H1 (cell line): ENCODE data around the gene MT1F. TPM values are rescaled to one million over a fixed set of nuclear protein-coding genes. Genes with fewer than 3 reads are reported as not detected.

Source experiments
- CTCF ChIA-PET: fragments of 300-600 bp; sonication (Branson Sonifier 250); formaldehyde crosslinking; loops from one replicate; lab custom pipeline; 2021; ENCODE audit not compliant: partially characterized antibody; lab: Charles Lee
- POLR2A ChIA-PET: fragments of 300-600 bp; sonication (Branson Sonifier 250); formaldehyde crosslinking; loops from one replicate; lab custom pipeline; 2021; ENCODE audit warnings: inconsistent platforms; ENCODE audit not compliant: partially characterized antibody; lab: Charles Lee
- DNase-seq, 2 experiments: peaks; one replicate each; pipeline versions ENCODE4 v3.0.0 to v3.0.0-alpha.2; 2010 to 2022; ENCODE audit warnings: low spot score in 2 of 2, low read depth in 1 of 2, mixed read lengths in 1 of 2
- FAIRE-seq: peaks from 2 replicates; lab custom pipeline; 2011; peaks lifted over from hg19 to GRCh38; lab: Jason Lieb, UNC
- H2AFZ ChIP-seq: 2 replicates; pipeline ENCODE4 v1.8.1; 2012; ENCODE audit warnings: low read length, inconsistent platforms
- H2AK5ac ChIP-seq: 2 replicates; pipeline ENCODE4 v1.6.1; 2013; ENCODE audit warnings: low read depth, low read length
- H2BK120ac ChIP-seq: replicated peaks from 2 replicates; pipeline ENCODE3; 2013; ENCODE audit warnings: low read depth, low read length, inconsistent platforms
- H2BK12ac ChIP-seq: 2 replicates; pipeline ENCODE4 v1.6.1; 2013; ENCODE audit warnings: low read depth, low read length
- H2BK15ac ChIP-seq: 2 replicates; pipeline ENCODE4 v1.6.1; 2013; ENCODE audit warnings: low read length
- H2BK20ac ChIP-seq: 2 replicates; pipeline ENCODE4 v1.6.1; 2013; ENCODE audit warnings: low read length
- H2BK5ac ChIP-seq: 2 replicates; pipeline ENCODE4 v1.6.1; 2013; ENCODE audit warnings: low read depth, low read length
- H3K14ac ChIP-seq: 2 replicates; pipeline ENCODE4 v1.6.1; 2013; ENCODE audit warnings: inconsistent platforms; ENCODE audit not compliant: insufficient read length
- H3K18ac ChIP-seq: 2 replicates; pipeline ENCODE4 v1.6.1; 2013; ENCODE audit warnings: low read length; ENCODE audit errors: extremely low read depth
- H3K23ac ChIP-seq: 2 replicates; pipeline ENCODE4 v1.6.1; 2013; ENCODE audit warnings: inconsistent platforms; ENCODE audit not compliant: insufficient read length
- H3K23me2 ChIP-seq: 2 replicates; pipeline ENCODE4 v1.6.1; 2013; ENCODE audit warnings: low read depth, low read length
- H3K27ac ChIP-seq: 2 replicates; pipeline ENCODE4 v1.6.1; 2011; ENCODE audit warnings: low read depth, low read length, inconsistent platforms
- H3K27me3 ChIP-seq, 4 experiments: replicated peaks in 1 of 4; 1 replicate in 1 of 4; 2 replicates in 3 of 4; pipeline versions ENCODE4 v1.6.1 to v1.8.1; 2011 to 2013; ENCODE audit warnings: low read length in 3 of 4, mild to moderate bottlenecking in 3 of 4, inconsistent platforms in 2 of 4, mixed read lengths in 2 of 4, moderate library complexity in 1 of 4; ENCODE audit not compliant: control insufficient read depth in 3 of 4, insufficient read depth in 3 of 4; ENCODE audit errors: extremely low read depth in 1 of 4
- H3K36me3 ChIP-seq, 4 experiments: 2 replicates each; pipeline versions ENCODE4 v1.6.1 to v1.8.1; 2011 to 2013; ENCODE audit warnings: mild to moderate bottlenecking in 4 of 4, low read length in 3 of 4, moderate library complexity in 2 of 4, control low read depth in 1 of 4, inconsistent platforms in 1 of 4; ENCODE audit not compliant: insufficient read depth in 4 of 4, control insufficient read depth in 2 of 4
- H3K4ac ChIP-seq: replicated peaks from 2 replicates; pipeline ENCODE3; 2013; ENCODE audit warnings: low read length, low read depth, mixed read lengths, inconsistent platforms; ENCODE audit not compliant: insufficient read length
- H3K4me1 ChIP-seq, 4 experiments: replicated peaks in 1 of 4; 1 replicate in 1 of 4; 2 replicates in 3 of 4; pipeline versions ENCODE4 v1.6.1 to v1.8.1; 2011 to 2013; ENCODE audit warnings: low read length in 3 of 4, inconsistent platforms in 2 of 4, mixed read lengths in 1 of 4; ENCODE audit not compliant: insufficient read depth in 4 of 4, control insufficient read depth in 3 of 4
- H3K4me2 ChIP-seq, 2 experiments: 2 replicates each; pipeline versions ENCODE4 v1.6.1 to v1.8.1; 2011 to 2013; ENCODE audit warnings: low read depth in 2 of 2, low read length in 2 of 2, control low read depth in 1 of 2, inconsistent platforms in 1 of 2, mild to moderate bottlenecking in 1 of 2; ENCODE audit not compliant: insufficient read depth in 1 of 2
- H3K4me3 ChIP-seq, 4 experiments: fragments of 200-600, 300-600 bp in 1 of 4; sonication (generic), shearing (Covaris generic), sonication (Bioruptor Twin) in 1 of 4; 2 replicates each; pipeline versions ENCODE4 v1.5.1 to v1.8.1; 2011 to 2016; ENCODE audit warnings: low read length in 4 of 4, low read depth in 3 of 4, control low read depth in 2 of 4, inconsistent platforms in 2 of 4, mild to moderate bottlenecking in 2 of 4, mixed read lengths in 1 of 4, moderate library complexity in 1 of 4; ENCODE audit not compliant: insufficient read depth in 2 of 4; ENCODE audit errors: extremely low read depth in 1 of 4
- H3K56ac ChIP-seq: replicated peaks from 2 replicates; pipeline ENCODE3; 2013; ENCODE audit warnings: low read depth, mild to moderate bottlenecking, mixed read lengths, low read length, inconsistent platforms; ENCODE audit not compliant: insufficient read length
- H3K79me1 ChIP-seq: 2 replicates; pipeline ENCODE4 v1.6.1; 2013; ENCODE audit warnings: low read depth, low read length, control low read depth
- H3K79me2 ChIP-seq, 2 experiments: 2 replicates each; pipeline versions ENCODE4 v1.6.1 to v1.8.1; 2012 to 2013; ENCODE audit warnings: low read length in 2 of 2, mild to moderate bottlenecking in 2 of 2, inconsistent platforms in 1 of 2; ENCODE audit not compliant: insufficient read depth in 2 of 2, control insufficient read depth in 1 of 2
- H3K9ac ChIP-seq, 4 experiments: replicated peaks in 1 of 4; 1 replicate in 1 of 4; 2 replicates in 3 of 4; pipeline versions ENCODE4 v1.6.1 to v1.8.1; 2011 to 2013; ENCODE audit warnings: low read depth in 3 of 4, low read length in 3 of 4, control low read depth in 2 of 4, mild to moderate bottlenecking in 2 of 4, moderate library complexity in 2 of 4, inconsistent platforms in 1 of 4; ENCODE audit errors: extremely low read depth in 1 of 4
- H3K9me3 ChIP-seq, 2 experiments: 2 replicates each; pipeline versions ENCODE4 v1.6.1 to v1.8.1; 2012 to 2013; ENCODE audit warnings: mild to moderate bottlenecking in 2 of 2, moderate library complexity in 2 of 2, control low read depth in 1 of 2, inconsistent platforms in 1 of 2, low read depth in 1 of 2, low read length in 1 of 2, mixed read lengths in 1 of 2; ENCODE audit not compliant: insufficient read depth in 2 of 2
- H4K20me1 ChIP-seq, 2 experiments: replicated peaks in 1 of 2; 2 replicates each; pipeline versions ENCODE3 to v1.8.1; 2011 to 2013; ENCODE audit warnings: inconsistent platforms in 2 of 2, low read length in 2 of 2, mild to moderate bottlenecking in 1 of 2; ENCODE audit not compliant: insufficient read depth in 2 of 2, control insufficient read depth in 1 of 2
- H4K5ac ChIP-seq: 2 replicates; pipeline ENCODE4 v1.6.1; 2013; ENCODE audit warnings: low read length, low read depth, mixed read lengths, inconsistent platforms; ENCODE audit not compliant: insufficient read length
- H4K8ac ChIP-seq: 2 replicates; pipeline ENCODE4 v1.8.0; 2013; ENCODE audit warnings: mild to moderate bottlenecking, moderate library complexity, low read length, inconsistent platforms; ENCODE audit not compliant: insufficient read depth; ENCODE audit errors: extremely low read depth
- H4K91ac ChIP-seq: replicated peaks from 2 replicates; pipeline ENCODE3; 2013; ENCODE audit warnings: low read length, mixed read lengths, inconsistent platforms; ENCODE audit not compliant: insufficient read length
- BRCA1 ChIP-seq: IDR thresholded peaks from 2 replicates; pipeline ENCODE4 v1.6.1; 2012; ENCODE audit warnings: low read depth, low read length, improper control_type of control experiment
- FOSL1 ChIP-seq: IDR thresholded peaks from 2 replicates; pipeline ENCODE4 v1.6.1; 2011; ENCODE audit warnings: mild to moderate bottlenecking, low read depth, low read length, moderate library complexity; ENCODE audit not compliant: insufficient read depth
- GABPA ChIP-seq: IDR thresholded peaks from 2 replicates; pipeline ENCODE4 v1.6.1; 2011; ENCODE audit warnings: mild to moderate bottlenecking, low read length, moderate library complexity, borderline replicate concordance; ENCODE audit not compliant: insufficient read depth
- HDAC2 ChIP-seq, 2 experiments: fragments of 300-600 bp in 1 of 2; sonication (generic) in 1 of 2; IDR thresholded peaks; 2 replicates each; pipeline ENCODE4 v1.6.1; 2011 to 2012; ENCODE audit warnings: low read depth in 2 of 2, low read length in 2 of 2, mild to moderate bottlenecking in 2 of 2, moderate library complexity in 2 of 2, borderline replicate concordance in 1 of 2, inconsistent platforms in 1 of 2
- JUN ChIP-seq: IDR thresholded peaks from 2 replicates; pipeline ENCODE4 v1.6.1; 2011; ENCODE audit warnings: low read depth, mild to moderate bottlenecking, improper control_type of control experiment, low read length
- KDM4A ChIP-seq: IDR thresholded peaks from one replicate; pipeline ENCODE4 v1.7.1; 2012; ENCODE audit warnings: low read depth, mild to moderate bottlenecking, moderate library complexity, low read length, inconsistent platforms; ENCODE audit not compliant: severe bottlenecking
- SP2 ChIP-seq: IDR thresholded peaks from 2 replicates; pipeline ENCODE4 v1.6.1; 2012; ENCODE audit warnings: mild to moderate bottlenecking, low read length, inconsistent platforms
- SRF ChIP-seq: IDR thresholded peaks from 2 replicates; pipeline ENCODE4 v1.6.1; 2011; ENCODE audit warnings: mild to moderate bottlenecking, low read depth, low read length, moderate library complexity
- WGBS, 2 experiments: shearing (Covaris generic) in 1 of 2; methylation state at CpG; one replicate each; pipeline versions ENCODE4 v1.1.6 to v1.1.7; 2013 to 2015; ENCODE audit warnings: low lambda C conversion rate in 2 of 2, mixed read lengths in 2 of 2, inconsistent platforms in 1 of 2, low coverage in 1 of 2, missing lambda C conversion rate in 1 of 2; ENCODE audit not compliant: insufficient replicate concordance in 2 of 2, insufficient coverage in 1 of 2, insufficient read length in 1 of 2; ENCODE audit errors: extremely low coverage in 1 of 2, missing lambda C conversion rate in 1 of 2; 5-methylcytosine and 5-hydroxymethylcytosine counted together
- long read RNA-seq, 2 experiments: library from RNA in 1 of 2; library from capped mRNA in 1 of 2; stranded (forward); transcript quantifications; one replicate each; pipeline ENCODE4 v2.0.0, GENCODE V29; 2021; ENCODE audit warnings: inconsistent platforms in 1 of 2
- polyA minus RNA-seq, 3 experiments: library from RNA; depleted of rRNA, polyadenylated mRNA; stranded (reverse); fragments of >200 nt; gene quantifications; 1 replicate in 2 of 3; 2 replicates in 1 of 3; pipeline ENCODE4 v1.2.3, GENCODE V29; 2011
- polyA plus RNA-seq, 7 experiments: library from polyadenylated mRNA; depleted of rRNA in 3 of 7; stranded (reverse) in 5 of 7; unstranded in 2 of 7; fragments of >200 nt in 5 of 7; fragments of 200-250 nt in 2 of 7; gene quantifications; 1 replicate in 5 of 7; 2 replicates in 1 of 7; 4 replicates in 1 of 7; pipeline versions ENCODE4 v1.2.1 to v1.2.3, GENCODE V29; 2011 to 2013; ENCODE audit warnings: missing spikeins in 2 of 7, mixed read lengths in 2 of 7
- total RNA-seq: library from RNA; stranded (reverse); fragmentation: NEBNext Ultra II Directional; extraction: Animal tissue kit (Norgen Biotek cat#: 25700); gene quantifications from 2 replicates; pipeline ENCODE4 v1.2.1, GENCODE V29; 2021

MT1F gene
- 5.2 and 5.9 TPM in 2 replicates for total RNA-seq
- 20.8 and 28.2 TPM in 2 replicates for polyA plus RNA-seq (2011; rRNA removed)
- polyA plus RNA-seq (2011; cell fraction: cytosol; rRNA removed), result 19.2 TPM
- 15.5 TPM for polyA plus RNA-seq (2011; cell fraction: nucleus; rRNA removed)
- polyA plus RNA-seq (2012, experiment 1 of 2), result 32.8 to 54.9 TPM (median 39.1 TPM) in 4 replicates
- 72.3 TPM for polyA plus RNA-seq (2012, experiment 2 of 2)
- 64.0 TPM for polyA plus RNA-seq (2013, experiment 1 of 2)
- polyA plus RNA-seq (2013, experiment 2 of 2), result 65.9 TPM
- polyA minus RNA-seq (2011; rRNA and poly(A)+ RNA removed), result 14.4 and 15.9 TPM in 2 replicates
- polyA minus RNA-seq (2011; cell fraction: cytosol; rRNA and poly(A)+ RNA removed), result 10.0 TPM
- 6.6 TPM for polyA minus RNA-seq (2011; cell fraction: nucleus; rRNA and poly(A)+ RNA removed)
- long read RNA-seq, experiment 1, transcript MT1F-201 (3 exons, 690 nt), result major isoform, 16 of 20 reads
- long read RNA-seq, experiment 1, partial matches to known transcripts, result 2 of 20 reads
- long read RNA-seq, experiment 1, other reads (novel, unspliced or antisense), result 1 of 20 reads
- long read RNA-seq, experiment 2, result 0 reads

GRCh38 chr16:56657555-56658326 lies at the start of gene MT1F:
TSS of gene MT1F (plus strand) at chr16:56657959. CDS start at chr16:56658059, 100 bp downstream.
- peak within 1 kb of the TSS in 1 of 4 experiments; percentile 41; a peak in 3 of 7 replicates for H3K9ac ChIP-seq
- H2AK5ac ChIP-seq, result no peak within 1 kb of the TSS
- no peaks in the 10 kb centered on the region for H3K79me1 ChIP-seq
- peak within 1 kb of the TSS; percentile 89 to 97 for H3K4me2 ChIP-seq
- peak within 1 kb of the TSS; percentile 72; the same call in 1 of the 2 replicates for H2BK5ac ChIP-seq
- no peak within 1 kb of the TSS for H4K91ac ChIP-seq
- no peaks in the 10 kb centered on the region for H3K9me3 ChIP-seq
- H3K23ac ChIP-seq, result no peak within 1 kb of the TSS
- peaks cover 0 to 12% (median 5%) of the 10 kb centered on the region in 4 experiments; a peak in 6 of 7 replicates for H3K4me1 ChIP-seq
- FAIRE-seq, result no peak
- H2BK120ac ChIP-seq, result no peak within 1 kb of the TSS
- DNase-seq, result peak; percentile 64 to 86
- H3K4ac ChIP-seq, result no peak within 1 kb of the TSS
- peak within 1 kb of the TSS; percentile 76; the same call in 1 of the 2 replicates for H2AFZ ChIP-seq
- peak within 1 kb of the TSS; percentile 52 to 76 (median 54) for H3K4me3 ChIP-seq
- H3K23me2 ChIP-seq, result peaks cover 10% of the 10 kb centered on the region; the same call in 1 of the 2 replicates
- no peaks in the 10 kb centered on the region for H3K36me3 ChIP-seq
- H3K27me3 ChIP-seq, result peaks cover 39 to 68% (median 62%) of the 10 kb centered on the region in 4 experiments
- H4K20me1 ChIP-seq, result peaks cover 0 to 5% of the 10 kb centered on the region in 2 experiments
- WGBS, 2 experiments, result 1% methylated on average over 29 of the region's 46 CpGs; no CpG with 5 or more reads in 1 of the 2 experiments
- CTCF ChIA-PET, result interaction anchor here (1.0 to 1.4 kb wide), 3 partner anchors 11 to 57 kb away, joined by 3 read pairs; no protein-coding TSS in a partner anchor
- no peaks in the 10 kb centered on the region for H3K79me2 ChIP-seq
- peak within 1 kb of the TSS; percentile 75; the same call in 1 of the 2 replicates for H3K18ac ChIP-seq
- no peak within 1 kb of the TSS for H3K56ac ChIP-seq
- H4K5ac ChIP-seq, result no peak within 1 kb of the TSS
- H3K27ac ChIP-seq, result no peak within 1 kb of the TSS
- H2BK20ac ChIP-seq, result no peak within 1 kb of the TSS
- no peak within 1 kb of the TSS; the same call in 1 of the 2 replicates for H2BK15ac ChIP-seq
- H3K14ac ChIP-seq, result no peak within 1 kb of the TSS
- peak within 1 kb of the TSS; percentile 55; the same call in 1 of the 2 replicates for H2BK12ac ChIP-seq
- POLR2A ChIA-PET, result interaction anchor here (1.9 to 9.1 kb wide), 4 partner anchors 12 to 32 kb away, joined by 9 to 74 read pairs (median 24); partner anchors contain the start of genes MT1A, MT1E, MT1G and MT1H
- no peak within 1 kb of the TSS; the same call in 1 of the 2 replicates for H4K8ac ChIP-seq
- TF ChIP-seq KDM4A, result peak; percentile 81
- no peak for TF ChIP-seq BRCA1
- TF ChIP-seq SRF, result no peak
- no peak for TF ChIP-seq FOSL1
- TF ChIP-seq JUN, result no peak
- TF ChIP-seq GABPA, result no peak
- TF ChIP-seq SP2, result no peak
- no peak for TF ChIP-seq HDAC2 (IDR thresholded peaks at IDR 0.05; ENCODE audit: borderline replicate concordance in 1 of 2, low read depth in 2 of 2, low read length in 2 of 2)
